Psoas muscle (tissue), 8 donors: Measurements from ENCODE around the gene MINDY4. TPM values are rescaled to one million over a fixed set of nuclear protein-coding genes. Genes with fewer than 3 reads are reported as not detected.

Experiments
- ATAC-seq, 4 donors: fragments of 200-7000 bp; cut with Tn5 transposase; one replicate each; pipeline ENCODE4 v1.9.1; 2020; ENCODE audit warnings: moderate library complexity in 3 of 4, mild to moderate bottlenecking in 2 of 4
- DNase-seq, 2 donors: peaks; one replicate each; pipeline ENCODE4 v3.0.0-alpha.2; 2020
- H3K27ac ChIP-seq: fragments of 200-600 bp; one replicate; pipeline ENCODE4 v1.8.0; 2022
- H3K27me3 ChIP-seq, 3 donors: fragments of 200-600 bp in 1 of 3; one replicate each; pipeline versions ENCODE4 v1.6.1 to v1.8.0; 2013 to 2022; ENCODE audit warnings: low read length in 2 of 3, mild to moderate bottlenecking in 2 of 3, moderate library complexity in 1 of 3; ENCODE audit not compliant: insufficient read depth in 3 of 3
- H3K36me3 ChIP-seq, 2 donors: fragments of 200-600 bp in 1 of 2; one replicate each; pipeline versions ENCODE4 v1.6.1 to v1.8.0; 2013 to 2022; ENCODE audit warnings: low read depth in 1 of 2, mild to moderate bottlenecking in 1 of 2, moderate library complexity in 1 of 2; ENCODE audit not compliant: insufficient read depth in 1 of 2
- H3K4me1 ChIP-seq: fragments of 200-600 bp; one replicate; pipeline ENCODE4 v1.8.0; 2022
- H3K4me3 ChIP-seq: fragments of 200-600 bp; one replicate; pipeline ENCODE4 v1.8.0; 2022; ENCODE audit warnings: mild to moderate bottlenecking
- H3K9me3 ChIP-seq: fragments of 200-600 bp; one replicate; pipeline ENCODE4 v1.8.0; 2022
- CTCF ChIP-seq: fragments of 200-600 bp; IDR thresholded peaks from one replicate; pipeline ENCODE4 v1.8.0; 2022; ENCODE audit warnings: antibody characterized with exemption
- WGBS, 3 donors: extraction: QIAGEN DNeasy Blood & Tissue Kit; methylation state at CpG; one replicate each; pipeline versions ENCODE4 v1.1.6 to v1.1.7; 2013; 5-methylcytosine and 5-hydroxymethylcytosine counted together
- intact Hi-C, 2 donors: fragments of 100-400 bp; cut with DNase I; formaldehyde crosslinking; loops; one replicate each; pipeline versions ENCODE4 v1.11.0 to v1.14.2; 2022
- polyA plus RNA-seq, 3 donors: library from polyadenylated mRNA; stranded (reverse); fragments of 200-250 nt; gene quantifications; one replicate each; pipeline ENCODE4 v1.2.3, GENCODE V29; 2013
- total RNA-seq, 4 donors: library from RNA; stranded (reverse); fragmentation: NEBNext Ultra II Directional in 2 of 4; extraction: Animal tissue kit (Norgen Biotek cat#: 25700) in 2 of 4; gene quantifications; one replicate each; pipeline versions ENCODE4 v1.2.1 to v1.2.4, GENCODE V29; 2021 to 2023
- donor health status: healthy with polysubstance abuse.
- donor health status: DM: no; HTN: no; CAD: no; lungs with moderate emphysema.
- donor health status: Bipolar disorder and iron deficiency.
- donor health status: healthy.
- donor health status: DM: yes; HTN: yes; CAD: no.
- donor health status: DM: no; HTN: no; CAD: no.
- donor health status: DM: no; HTN: no; CAD: no.
- donor health status: DM: yes; HTN: yes; CAD: no.

Gene MINDY4
- total and polyA plus RNA-seq, 7 donors: 0.86 to 3.5 (median 1.5) TPM

- TF ChIP-seq CTCF: no peak
- H3K4me3 ChIP-seq: no peak overlapping the region
- H3K27ac ChIP-seq: no peak overlapping the region
- ATAC-seq: peak in 2 of 4 donors; percentile 22 to 49
- no peaks in the 10 kb centered on the region for H3K36me3 ChIP-seq
- H3K4me1 ChIP-seq: peaks cover 21% of the 10 kb centered on the region
- intact Hi-C loops: no loop called here
- no peaks in the 10 kb centered on the region for H3K27me3 ChIP-seq
- 60 to 73% (median 69%) methylated on average over 13 of the region's 13 CpGs for WGBS, 3 donors
- no peak for DNase-seq
- H3K9me3 ChIP-seq: no peaks in the 10 kb centered on the region
Observed at GRCh38 chr7:30761214-30762156, 9.7 kb upstream of the MINDY4 start.

- Histone ChIP-seq H3K4me1 (peaks cover 18% of the 10 kb centered on the region), H3K4me3 (no peak overlapping the region), H3K9me3 (no peaks in the 10 kb centered on the region), H3K27me3 (no peaks in the 10 kb centered on the region), H3K27ac (no peak overlapping the region), H3K36me3 (no peaks in the 10 kb centered on the region)
- DNase-seq: no peak
- ATAC-seq: peak; percentile 16 to 79 (median 45)
- intact Hi-C loops: no loop called here
- TF ChIP-seq CTCF: no peak
- WGBS, 3 donors: 52 to 66% (median 55%) methylated on average over 6 of the region's 6 CpGs
Observed at GRCh38 chr7:30764030-30764975, 6.9 kb upstream of the MINDY4 start.

DNA sequence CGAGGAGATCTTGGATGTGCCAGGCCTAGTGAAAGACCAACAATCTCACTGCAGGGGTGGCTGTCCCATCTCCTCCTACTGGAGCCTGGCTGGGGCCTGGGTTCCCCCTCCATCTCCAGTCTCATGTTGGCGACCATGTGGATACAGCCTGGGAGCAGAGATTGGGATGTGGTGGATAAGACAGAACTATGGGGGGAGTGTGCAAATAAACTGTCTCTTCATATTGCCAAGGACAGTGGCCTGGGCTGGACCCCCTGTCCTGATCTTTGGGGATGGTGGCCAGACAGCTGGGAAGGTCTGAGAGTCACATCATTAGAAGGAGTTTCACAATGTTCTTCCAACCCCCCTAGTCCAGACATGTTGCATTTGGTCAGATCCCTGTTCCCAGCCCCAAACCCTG lies 5.8 kb upstream of the MINDY4 start:
- 63 to 84% (median 80%) methylated on average over 2 of the region's 2 CpGs for WGBS, 3 donors
- H3K27me3 ChIP-seq: no peaks in the 10 kb centered on the region
- no peak overlapping the region for H3K27ac ChIP-seq
- H3K4me1 ChIP-seq: peaks cover 18% of the 10 kb centered on the region
- intact Hi-C loops: no loop called here
- no peak for TF ChIP-seq CTCF
- no peaks in the 10 kb centered on the region for H3K36me3 ChIP-seq
- DNase-seq (no peak), ATAC-seq (peak in 1 of 4 donors; percentile 14)
- H3K9me3 ChIP-seq: no peaks in the 10 kb centered on the region
- no peak overlapping the region for H3K4me3 ChIP-seq

- no peaks in the 10 kb centered on the region for H3K27me3 ChIP-seq
- intact Hi-C loops: no loop called here
- TF ChIP-seq CTCF: no peak
- H3K4me3 ChIP-seq: peak overlapping the region; percentile 97
- H3K9me3 ChIP-seq: no peaks in the 10 kb centered on the region
- ATAC-seq (no peak), DNase-seq (no peak)
- H3K27ac ChIP-seq: peak overlapping the region; percentile 85
- no peaks in the 10 kb centered on the region for H3K36me3 ChIP-seq
- peaks cover 7% of the 10 kb centered on the region for H3K4me1 ChIP-seq
- 59 to 68% (median 60%) methylated on average over 9 of the region's 9 CpGs for WGBS, 3 donors
Observed at GRCh38 chr7:30770845-30771173, 408 bp upstream of the MINDY4 start.
